Measurements from ENCODE around the gene CNKSR3.

Gene CNKSR3

DNA sequence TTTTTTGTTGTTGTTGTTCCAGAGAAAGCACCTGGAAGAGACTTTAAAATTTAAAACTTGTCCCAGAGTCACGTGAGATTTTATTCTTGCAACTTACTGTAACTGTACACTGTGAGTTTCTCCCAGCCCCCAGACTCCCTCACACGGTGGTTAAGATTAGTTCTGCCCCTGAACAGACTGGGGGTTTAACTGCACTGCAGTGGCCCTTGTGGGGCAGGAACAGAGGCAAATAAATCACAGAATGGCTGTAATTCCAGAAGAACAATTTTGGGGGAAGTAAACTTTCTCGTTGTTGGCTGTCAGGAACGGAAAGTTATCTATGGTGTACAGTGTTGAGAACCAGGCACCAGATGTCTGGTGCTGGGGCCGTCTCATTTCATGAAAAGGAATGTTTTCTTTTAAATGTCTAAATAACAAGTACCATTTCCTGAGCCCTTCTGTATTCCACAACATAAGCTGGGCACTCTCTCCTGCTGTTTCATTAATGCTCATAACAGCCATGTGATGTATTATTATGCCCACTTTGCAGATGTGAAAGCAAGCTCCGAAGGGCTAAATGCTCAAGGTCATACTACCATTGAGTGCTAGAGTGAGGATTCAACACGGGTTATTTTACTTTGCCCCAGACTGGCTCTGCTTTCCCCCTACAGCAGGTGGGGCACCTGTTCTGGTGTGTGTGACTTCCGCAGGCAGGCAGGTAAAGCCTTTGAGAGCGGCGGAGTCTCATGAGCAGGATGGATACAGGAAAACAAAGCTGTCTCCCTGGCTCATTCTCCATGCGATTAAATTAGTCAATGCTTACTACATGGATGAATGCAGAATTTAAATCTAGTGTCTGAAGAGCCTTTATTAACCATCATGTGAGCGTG, 30.5 kb downstream of the CNKSR3 start:
- no peak for DNase-seq (ENCODE audit: low read depth in 2 of 3, low spot score in 1 of 3)

DNA sequence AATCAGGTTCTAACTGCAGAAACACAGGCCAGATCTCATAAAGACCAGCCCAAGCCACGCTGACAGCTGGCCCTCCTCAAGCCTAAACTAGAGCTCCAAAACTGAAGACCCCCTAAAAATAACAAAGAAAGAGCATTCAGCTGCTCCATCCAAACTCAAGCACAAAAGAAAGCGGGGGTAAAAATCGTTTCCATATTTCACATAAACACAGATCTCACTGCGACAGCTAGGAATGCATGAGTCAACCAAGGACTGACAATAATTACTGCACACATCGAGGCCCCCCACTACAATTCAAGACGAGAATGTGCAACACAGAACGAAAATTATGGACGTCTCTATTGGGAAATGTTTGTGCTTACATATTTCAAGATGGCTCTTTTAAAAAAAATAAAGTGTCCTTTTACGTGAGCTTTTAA, 31.1 kb downstream of the CNKSR3 start:
- no peak for DNase-seq (ENCODE audit: low read depth in 2 of 3, low spot score in 1 of 3)

DNA sequence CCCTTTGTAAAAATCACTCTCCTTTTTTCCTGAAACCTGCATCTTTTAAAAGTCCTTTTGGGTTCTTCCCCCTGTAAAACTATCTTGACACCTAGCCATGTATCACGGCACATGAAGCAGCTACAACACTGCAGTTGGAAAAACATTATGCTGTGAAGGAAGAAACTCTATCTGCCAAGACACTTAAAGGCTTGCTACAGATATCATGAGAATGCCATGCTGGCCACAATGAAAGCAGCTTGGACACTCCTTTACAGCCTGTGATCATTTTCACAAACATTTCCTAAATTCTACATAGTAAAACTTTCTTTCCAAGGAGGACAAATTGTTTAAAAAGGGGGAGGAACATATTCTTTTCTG, 31.8 kb downstream of the CNKSR3 start:
- no peak for DNase-seq (ENCODE audit: low read depth in 2 of 3, low spot score in 1 of 3)

DNA sequence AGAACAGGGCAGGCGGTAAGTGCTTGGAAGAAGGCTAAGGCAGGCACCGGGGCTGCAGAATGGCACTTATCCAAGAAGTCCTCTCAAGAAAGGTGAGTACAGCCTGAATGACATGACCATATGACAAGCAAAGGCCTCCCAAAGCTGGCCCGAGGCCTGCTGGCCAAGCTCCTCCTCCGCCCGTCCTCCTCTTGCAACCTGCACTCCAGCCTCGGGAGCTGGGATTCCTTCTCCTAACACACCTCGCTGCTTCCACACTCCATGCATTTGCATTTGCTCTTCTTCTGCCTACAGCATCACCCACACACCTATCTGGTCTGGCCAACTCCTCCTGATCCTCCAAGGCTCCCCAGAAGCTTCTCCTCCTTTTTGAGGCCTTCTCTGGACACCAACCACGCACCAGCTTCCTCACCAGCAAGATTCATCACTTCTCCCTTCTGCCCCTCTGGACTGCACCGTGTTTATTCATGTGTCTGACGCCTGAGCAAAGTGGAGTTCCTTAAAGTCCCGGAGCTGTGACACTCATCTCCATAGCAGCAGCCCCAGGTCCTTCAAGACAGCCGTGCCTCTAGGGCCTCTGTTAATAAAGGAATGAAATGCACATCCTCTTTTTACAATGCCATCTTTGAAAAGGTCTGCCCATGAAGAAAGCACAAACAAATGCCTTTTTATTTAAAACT, 32.3 kb downstream of the CNKSR3 start:
- no peak for DNase-seq (ENCODE audit: low read depth in 2 of 3, low spot score in 1 of 3)

DNA sequence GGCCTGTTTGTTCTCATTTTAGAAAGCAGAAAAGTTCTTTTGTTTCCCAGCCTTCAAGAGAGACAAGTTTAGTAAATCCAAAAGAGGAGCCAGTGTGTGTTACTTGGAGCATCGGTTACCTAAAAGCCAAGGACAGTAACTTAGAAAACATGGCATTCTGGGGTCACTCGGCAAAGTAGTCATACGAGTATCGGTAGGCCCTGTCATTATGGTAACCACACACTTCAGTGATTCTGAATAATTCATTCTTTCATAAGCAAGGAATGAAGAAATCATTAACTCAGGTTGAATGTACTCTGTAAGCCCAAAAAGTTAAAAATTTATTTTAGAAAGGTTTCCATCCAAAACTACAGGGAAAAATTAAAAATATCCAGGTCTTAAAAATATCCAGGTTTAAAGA, 34.0 kb downstream of the CNKSR3 start:
- DNase-seq (ENCODE audit: low read depth in 2 of 3, low spot score in 1 of 3), result no peak

DNA sequence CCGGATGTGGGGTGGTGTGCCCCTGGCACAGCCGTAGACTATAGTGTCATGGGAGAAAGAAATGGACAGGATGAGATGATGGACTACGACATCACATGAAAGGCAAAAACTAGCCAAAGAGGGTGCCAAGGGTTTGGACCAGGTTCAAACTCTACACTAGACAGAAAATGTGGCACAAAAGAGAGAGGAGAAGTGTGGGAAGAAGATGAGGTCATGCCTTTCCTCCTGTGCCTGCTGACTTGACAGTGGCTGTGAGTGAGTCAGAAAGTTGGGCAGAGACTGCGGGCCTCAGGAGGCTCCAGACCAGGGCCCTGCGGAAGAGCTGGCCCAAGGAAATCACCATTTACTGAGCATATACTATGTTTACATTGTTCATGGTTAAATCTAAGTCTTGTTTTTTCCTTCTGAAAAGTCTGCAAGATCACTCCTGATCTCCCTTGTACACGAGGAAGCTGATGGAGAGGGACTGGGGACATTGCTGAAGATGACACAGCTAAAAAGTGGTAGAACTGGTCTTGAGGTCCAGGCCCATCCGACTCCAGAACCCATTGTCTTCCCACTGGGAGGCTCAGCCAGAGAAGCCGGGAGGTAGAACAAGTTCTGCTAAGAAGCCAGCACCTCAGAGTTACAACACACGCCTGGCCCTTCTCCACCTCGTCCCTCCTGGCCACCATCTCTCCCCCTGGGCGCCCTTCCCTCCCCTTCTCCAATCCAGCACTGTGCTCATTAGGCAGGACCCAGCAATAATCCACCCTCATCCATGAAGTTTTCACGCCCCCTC, 35.6 kb downstream of the CNKSR3 start:
- no peak for DNase-seq (ENCODE audit: low read depth in 2 of 3, low spot score in 1 of 3)

DNA sequence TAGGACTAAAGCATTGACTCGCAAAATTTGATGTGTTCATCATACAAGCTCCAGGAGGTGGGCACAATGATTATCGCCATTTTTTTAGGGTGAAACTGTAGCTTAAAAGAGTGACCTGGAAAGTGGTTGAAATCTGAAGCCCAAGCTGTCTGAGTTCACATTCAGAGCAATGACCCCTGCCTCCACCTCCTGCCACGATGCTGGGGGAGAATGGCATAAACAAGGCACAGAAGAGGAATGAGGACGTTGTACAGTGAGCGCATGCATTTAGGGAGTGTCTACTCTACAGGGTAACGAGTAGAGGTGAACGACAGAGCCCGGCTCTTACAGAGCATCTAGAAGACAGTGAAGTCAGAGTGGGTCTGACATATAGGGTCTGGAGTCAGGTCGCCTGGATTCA, 37.2 kb downstream of the CNKSR3 start:
- no peak for DNase-seq (ENCODE audit: low read depth in 2 of 3, low spot score in 1 of 3)

DNA sequence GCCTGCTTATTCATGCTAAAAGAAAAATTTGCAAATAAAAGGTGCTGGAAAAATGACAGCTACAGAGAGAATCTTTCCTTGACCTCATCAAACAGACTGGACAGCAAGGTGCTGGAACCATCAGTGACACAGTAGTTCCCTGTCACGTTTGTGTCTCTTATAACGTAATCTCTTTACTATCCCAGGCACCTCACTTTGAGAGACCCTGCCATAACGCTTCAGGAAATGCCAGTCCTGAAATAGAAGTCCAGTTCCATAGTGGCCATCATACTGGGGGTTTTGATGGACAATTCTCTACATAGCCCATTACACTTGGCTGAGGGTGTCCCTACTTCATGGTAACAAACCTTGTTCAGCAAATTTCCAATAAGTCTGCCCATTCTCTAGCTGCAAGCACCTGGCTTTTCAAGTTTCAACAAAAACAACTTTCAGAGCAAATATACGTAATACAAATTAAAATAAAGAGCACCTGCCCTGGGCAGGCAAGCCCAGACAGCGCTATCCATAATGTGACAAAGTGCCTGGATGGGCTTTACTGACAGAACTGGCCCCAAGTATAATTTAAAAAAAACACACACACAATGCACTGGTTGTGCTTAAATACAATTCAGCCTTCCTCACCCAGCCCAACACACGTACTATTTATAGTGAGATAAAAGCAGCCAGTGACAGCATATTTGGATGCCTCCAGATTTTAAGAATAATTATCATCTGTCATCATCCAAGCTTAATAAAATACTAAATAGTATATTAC, 38.7 kb downstream of the CNKSR3 start:
- DNase-seq (ENCODE audit: low read depth in 2 of 3, low spot score in 1 of 3), result no peak

DNA sequence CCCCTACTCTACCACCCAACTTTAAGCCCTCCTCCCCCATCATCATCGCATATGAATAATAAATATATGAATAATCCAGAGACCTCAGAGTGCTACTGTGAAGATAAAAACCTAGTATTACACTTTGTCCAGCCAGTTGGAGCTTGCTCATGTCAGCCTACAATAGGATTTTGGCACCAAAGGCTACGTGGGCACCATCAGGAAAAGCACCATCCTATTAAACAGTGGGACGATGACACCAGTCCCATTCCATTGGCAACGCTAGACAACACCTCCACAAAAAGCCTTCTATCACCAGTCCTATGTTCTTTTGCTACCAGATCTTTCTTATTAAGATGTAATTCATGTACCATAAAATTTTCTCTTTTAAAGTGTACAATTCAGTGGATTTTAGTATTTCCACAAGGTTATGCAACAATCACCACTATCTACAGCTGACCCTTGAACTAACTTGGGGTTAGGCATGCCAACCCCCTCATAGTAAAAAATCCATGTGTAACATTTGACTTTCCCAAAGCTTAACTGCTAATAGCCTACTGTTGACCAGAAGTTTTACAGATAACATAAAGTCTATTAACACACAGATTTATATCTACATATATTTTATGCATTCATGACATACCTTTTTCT, 41.1 kb downstream of the CNKSR3 start:
- DNase-seq (ENCODE audit: low read depth in 2 of 3, low spot score in 1 of 3), result no peak

DNA sequence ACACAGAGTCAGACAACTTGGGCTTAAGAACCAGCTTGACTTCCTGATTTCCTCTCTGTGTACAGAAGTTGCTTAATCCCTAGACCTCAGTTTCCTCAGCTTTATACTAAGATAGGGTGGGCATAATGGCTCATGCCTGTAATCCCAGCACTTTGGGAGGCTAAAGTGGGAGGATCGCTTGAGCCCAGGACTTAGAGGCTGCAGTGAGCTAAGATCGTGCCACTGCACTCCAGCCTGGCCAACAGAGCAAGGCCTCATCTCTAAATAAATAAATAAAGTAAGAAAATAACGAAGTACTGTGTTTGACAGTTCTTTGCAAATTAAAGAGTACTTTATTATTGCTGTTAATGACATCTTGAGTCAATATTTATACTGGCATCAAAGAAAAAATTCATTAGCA, 41.7 kb downstream of the CNKSR3 start:
- DNase-seq (ENCODE audit: low read depth in 2 of 3, low spot score in 1 of 3), result no peak

DNA sequence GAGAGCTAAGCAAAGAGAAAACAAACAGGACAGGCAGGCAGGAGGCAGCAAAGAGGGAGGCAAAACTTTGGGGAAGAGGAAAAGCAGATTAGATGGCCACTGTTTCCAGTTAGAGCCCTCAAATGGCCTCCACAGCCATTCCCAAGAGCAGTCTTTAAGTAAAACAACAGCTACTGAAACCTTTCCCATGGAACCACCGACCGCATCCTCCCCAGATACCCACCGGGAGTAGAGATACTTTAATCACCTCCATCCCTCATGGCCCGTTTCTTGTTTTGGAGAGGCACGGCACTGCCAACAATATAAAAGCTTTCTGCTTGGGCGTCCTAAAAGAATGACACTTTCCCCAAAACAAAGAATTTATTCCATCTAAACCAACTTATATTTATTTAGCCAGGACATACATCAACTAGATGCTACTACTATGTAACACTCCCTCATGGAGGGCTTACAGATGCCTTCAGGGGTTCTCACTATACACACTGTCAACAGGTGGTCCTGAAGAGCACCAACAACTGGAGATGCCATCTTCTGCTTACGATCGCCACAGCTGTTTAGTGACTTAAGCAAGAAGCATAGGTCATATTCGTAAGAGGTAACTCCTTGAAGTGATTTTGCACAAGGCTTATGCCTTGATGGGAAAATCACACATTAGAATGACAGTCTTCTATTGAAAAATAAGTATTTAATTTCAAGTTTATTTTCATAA, 43.4 kb downstream of the CNKSR3 start:
- DNase-seq (ENCODE audit: low read depth in 2 of 3, low spot score in 1 of 3), result no peak

DNA sequence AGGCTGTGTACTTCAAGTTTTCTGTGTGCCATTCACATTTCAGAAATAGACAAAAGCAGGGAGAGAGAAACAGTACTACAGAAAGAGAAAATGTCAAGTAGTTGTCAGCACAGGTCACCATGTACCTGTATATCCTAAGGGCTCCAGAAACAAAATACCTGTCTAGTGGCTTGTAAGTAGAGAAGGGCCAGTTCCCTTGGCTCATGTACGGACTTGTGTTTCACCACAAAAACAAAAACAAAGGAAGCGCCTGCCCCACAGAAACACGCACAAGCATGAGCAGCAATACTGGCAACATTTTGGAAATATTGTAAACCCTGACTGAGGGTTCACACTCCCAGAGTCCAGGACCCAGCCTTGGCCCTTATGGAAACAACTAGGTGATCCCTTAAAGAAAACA, 44.3 kb downstream of the CNKSR3 start:
- DNase-seq (ENCODE audit: low read depth in 2 of 3, low spot score in 1 of 3), result no peak

DNA sequence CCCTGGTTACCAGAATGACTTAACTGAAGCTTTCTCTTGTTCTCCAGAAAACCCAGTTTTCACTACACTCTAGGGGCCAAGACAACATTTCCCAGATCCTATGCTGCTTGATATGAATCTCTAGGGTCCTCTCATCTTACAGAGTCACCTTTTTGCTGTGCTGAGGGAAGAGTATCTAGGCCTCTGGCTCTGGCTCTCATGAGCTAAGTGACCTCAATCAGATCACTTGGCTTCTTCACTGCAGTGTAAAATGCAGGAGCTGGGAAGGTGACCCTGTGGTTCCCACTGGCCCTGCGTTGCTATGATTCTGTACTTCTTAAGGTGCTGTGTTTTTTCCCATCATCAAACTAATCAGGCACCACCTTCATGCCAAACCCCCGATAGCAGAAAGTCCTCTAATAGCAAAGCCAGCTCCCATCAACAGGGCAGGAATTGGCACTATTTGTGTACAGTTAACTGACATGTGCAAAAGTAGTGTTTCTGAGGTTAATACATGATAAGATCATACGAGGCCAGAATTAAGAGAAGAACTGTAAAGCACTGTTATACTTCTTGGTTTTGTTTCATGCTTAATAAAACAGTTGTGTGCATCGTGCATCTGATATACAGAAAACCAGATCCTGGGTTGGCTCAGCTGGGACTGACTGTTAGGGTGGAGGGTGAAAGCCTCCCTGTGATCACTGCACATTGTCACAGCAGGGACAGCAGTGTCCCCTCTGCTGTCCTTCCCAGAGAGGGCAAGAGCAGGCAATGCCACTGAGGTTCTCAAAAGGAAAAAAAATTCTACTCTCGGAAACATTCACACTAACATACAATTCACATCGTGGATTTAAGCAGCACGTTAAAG, 46.7 kb downstream of the CNKSR3 start:
- DNase-seq (ENCODE audit: low read depth in 2 of 3, low spot score in 1 of 3), result no peak

DNA sequence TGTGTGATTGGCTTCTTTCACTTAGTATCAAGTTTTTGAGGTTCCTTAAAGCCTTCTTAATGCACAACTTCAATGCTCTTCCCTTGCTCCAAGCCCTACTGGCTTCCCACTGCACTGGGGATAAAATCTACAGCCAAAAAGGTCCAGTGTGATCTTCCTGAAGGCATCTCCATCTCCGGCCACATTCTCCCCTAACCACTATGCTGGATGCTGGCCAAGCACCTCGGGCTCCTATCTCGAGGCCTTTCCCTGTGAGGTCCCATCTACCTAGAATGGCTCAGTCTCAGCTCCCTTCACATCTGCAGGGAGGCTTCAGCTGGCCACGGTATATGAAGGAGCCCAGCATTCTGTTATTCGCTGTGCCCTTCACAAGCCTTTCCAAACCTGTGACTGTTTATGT, 48.1 kb downstream of the CNKSR3 start:
- DNase-seq (ENCODE audit: low read depth in 2 of 3, low spot score in 1 of 3), result no peak

DNA sequence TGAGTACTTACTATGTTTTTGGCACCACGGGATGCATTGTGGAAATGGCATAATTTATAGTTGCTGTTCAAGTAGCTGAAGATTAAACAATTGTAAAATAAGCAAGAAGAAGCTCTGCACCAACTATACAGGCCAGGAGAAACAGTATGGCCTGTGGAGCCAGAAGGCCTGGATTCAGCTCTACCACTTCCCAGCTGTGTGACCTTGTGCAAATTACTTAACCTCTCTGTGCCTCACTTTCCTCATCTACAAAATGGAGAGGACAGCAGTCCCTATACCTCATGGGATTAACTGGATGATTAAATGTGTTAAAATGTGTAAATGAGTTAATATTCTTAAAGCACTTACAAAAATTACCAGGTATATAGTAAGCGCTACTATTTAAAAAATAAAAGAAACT, 49.1 kb downstream of the CNKSR3 start:
- DNase-seq (ENCODE audit: low read depth in 2 of 3, low spot score in 1 of 3), result no peak

DNA sequence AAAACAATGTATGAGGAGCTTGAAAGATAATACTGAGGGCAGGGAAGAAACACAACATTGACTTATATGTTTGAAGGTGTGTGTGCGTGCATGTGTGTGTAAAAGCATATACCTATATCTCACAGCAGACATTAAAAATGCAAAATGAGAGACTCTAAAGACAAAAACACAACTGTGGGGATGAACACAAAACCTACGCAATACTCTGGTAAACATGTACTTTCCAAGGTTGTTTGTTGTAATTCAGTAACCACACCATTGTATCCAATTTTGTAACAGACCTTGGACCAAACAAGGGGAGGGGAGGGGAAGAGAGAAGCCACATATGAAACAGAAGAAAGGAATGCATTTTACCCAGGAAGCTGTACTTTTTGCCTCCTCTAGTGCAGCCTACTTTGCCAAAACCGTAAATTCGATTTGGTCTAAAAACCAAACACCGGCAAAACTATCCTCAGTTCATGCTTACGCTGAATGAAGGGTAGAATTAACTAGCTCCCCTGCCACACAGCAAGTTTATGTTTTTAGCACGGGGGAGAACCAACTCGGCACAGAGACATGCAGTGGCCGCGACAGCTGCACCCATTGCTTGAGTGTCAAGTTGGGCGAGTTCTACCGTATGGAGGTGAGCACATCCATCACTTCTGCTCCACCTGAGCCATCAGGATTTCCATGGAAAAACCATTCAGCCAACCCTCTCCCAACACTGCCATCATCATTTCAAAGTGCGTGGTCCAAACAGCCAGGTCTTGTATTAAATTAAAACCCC, 50.0 kb downstream of the CNKSR3 start:
- DNase-seq (ENCODE audit: low read depth in 2 of 3, low spot score in 1 of 3), result no peak

DNA sequence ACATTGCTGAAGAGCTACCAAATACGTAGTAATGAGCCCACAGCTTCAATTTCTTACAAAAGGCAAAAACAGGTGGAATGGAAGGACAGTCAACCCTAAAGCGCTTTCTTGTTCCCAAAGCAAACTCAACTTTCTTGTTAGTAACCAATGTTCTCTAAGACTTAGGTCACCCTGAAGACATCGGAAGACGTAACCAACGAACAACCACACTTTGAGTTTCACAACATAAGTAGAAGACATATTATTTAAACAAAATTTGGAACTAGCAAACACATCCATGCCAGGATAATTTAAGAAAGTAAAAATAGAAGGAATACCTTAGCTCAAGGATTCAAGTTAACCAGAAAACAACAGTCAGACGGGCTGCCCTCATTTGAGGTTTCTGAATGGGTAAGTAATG, 51.0 kb downstream of the CNKSR3 start:
- DNase-seq (ENCODE audit: low read depth in 2 of 3, low spot score in 1 of 3), result no peak
